ENCODE measurements around the gene VSNL1. TPM values are rescaled to one million over a fixed set of nuclear protein-coding genes. Genes with fewer than 3 reads are reported as not detected.
A peak's percentile ranks its signal among the peaks of the same experiment; 100 is the strongest.

The VSNL1 gene
- total RNA-seq = 10.4 TPM
- long read RNA-seq, transcript VSNL1-201 (4 exons, 1,892 nt) = major isoform, 26 of 28 reads
- long read RNA-seq, partial matches to known transcripts = 1 of 28 reads
- long read RNA-seq, other reads (novel, unspliced or antisense) = 1 of 28 reads

- ATAC-seq (ENCODE audit: poor library complexity) = peak; percentile 85
- peak; percentile 79 for DNase-seq
- intact Hi-C loops (cut with DNase I) = no loop called here
Observed at GRCh38 chr2:17540093-17540812, at the start of gene VSNL1. Gene VSNL1, plus strand, starts transcription at chr2:17540696. Its CDS starts 51,379 bp downstream, at chr2:17592075.

DNA sequence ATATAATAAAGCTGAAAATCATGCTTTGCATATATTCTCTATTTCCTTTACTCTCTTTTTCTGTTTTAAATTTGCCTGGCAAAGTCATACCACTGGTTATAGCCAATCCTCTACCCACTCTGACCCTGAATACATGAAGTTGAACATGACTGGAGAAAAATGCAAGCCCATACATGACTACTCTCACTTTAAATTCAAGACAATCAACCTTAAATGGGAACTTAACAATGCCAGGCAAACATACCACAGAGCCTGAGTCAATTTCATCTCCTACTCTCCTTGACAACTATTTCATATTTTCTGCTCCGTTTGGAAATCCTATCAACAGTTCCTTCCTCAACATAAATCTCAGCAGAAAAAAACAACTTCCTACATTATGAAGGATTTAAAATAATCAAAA is 44.9 kb upstream of the VSNL1 start:
- DNase-seq (no peak), ATAC-seq (ENCODE audit: poor library complexity) (no peak)
- intact Hi-C loops (cut with DNase I) = no loop called here

DNA sequence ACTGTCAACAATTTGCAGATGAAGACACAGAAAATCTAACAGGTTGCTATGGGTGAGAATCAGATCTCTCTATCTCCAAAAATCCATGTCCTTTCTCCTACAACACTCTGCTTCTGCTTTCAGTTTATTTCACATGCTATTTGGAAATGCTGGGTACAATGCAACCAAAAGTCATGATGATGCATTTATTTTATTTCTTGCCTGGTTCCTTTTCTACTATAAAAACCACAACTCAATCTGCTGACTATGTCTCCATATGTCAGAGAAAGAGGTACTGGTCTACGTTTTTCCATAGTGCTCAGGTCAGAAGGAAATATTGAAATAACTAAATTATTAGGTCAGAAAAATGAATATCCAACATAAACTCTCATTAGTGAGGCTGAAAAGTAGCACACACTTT is 42.8 kb upstream of the VSNL1 start:
- DNase-seq (no peak), ATAC-seq (ENCODE audit: poor library complexity) (no peak)
- intact Hi-C loops (cut with DNase I) = no loop called here

- intact Hi-C loops (cut with DNase I) = no loop called here
- no peak for ATAC-seq (ENCODE audit: poor library complexity)
Observed at GRCh38 chr2:17506736-17507616, 33.5 kb upstream of the VSNL1 start.

DNA sequence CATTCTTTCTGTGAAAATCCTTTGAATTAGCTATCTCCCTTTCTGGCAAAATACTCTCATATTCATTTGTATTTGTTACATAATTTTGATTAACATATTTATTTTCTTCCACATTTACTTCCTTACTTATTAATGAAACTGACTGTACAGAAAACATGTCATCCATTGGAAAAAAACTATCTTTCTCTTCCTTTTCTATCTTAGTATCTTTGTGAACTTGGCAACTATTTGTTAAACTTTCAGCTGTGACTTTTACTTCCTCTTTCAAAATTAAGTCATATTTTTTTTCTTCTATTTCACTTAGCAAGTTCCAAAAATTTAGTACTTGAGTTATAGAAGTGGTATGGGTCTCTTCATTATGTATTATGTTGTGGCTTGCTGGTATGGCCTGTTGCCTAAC is 24.8 kb upstream of the VSNL1 start:
- DNase-seq = no peak
- intact Hi-C loops (cut with DNase I) = no loop called here
- ATAC-seq (ENCODE audit: poor library complexity) = no peak

More at GRCh38 chr2:17506736-17507616, 33.5 kb upstream of the VSNL1 start:
- DNase-seq = no peak

- DNase-seq = no peak
- intact Hi-C loops (cut with DNase I) = no loop called here
- peak; percentile 57 for ATAC-seq (ENCODE audit: poor library complexity)
Observed at GRCh38 chr2:17517481-17518211, 22.9 kb upstream of the VSNL1 start.

- DNase-seq (peak; percentile 90), ATAC-seq (ENCODE audit: poor library complexity) (peak; percentile 99)
- intact Hi-C loops (cut with DNase I) = no loop called here
Observed at GRCh38 chr2:17518212-17519154, 22.0 kb upstream of the VSNL1 start, which contains the start of gene RAD51AP2. Gene RAD51AP2, minus strand, starts transcription at chr2:17518440. Its CDS starts 25 bp downstream, at chr2:17518415.

DNA sequence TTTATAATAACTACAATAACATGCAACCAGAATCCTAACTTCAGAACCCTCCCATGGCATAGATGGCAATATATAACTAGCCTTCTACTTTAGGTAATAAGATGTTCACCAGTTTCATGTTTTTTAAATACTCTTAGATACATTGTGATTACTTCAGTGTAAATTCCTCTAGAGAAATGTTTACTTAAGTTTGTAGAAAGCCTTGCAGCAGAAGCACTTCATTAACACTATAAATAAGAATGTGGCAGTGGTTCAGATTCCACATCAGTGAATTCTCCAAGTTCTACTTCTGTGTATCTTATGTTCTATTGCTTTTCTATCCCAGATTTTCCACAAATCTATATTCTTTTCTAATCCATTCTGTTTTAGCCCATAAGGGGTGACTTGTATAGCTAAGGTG is 21.0 kb upstream of the VSNL1 start:
- ATAC-seq (ENCODE audit: poor library complexity) = no peak
- intact Hi-C loops (cut with DNase I) = no loop called here
- no peak for DNase-seq

DNA sequence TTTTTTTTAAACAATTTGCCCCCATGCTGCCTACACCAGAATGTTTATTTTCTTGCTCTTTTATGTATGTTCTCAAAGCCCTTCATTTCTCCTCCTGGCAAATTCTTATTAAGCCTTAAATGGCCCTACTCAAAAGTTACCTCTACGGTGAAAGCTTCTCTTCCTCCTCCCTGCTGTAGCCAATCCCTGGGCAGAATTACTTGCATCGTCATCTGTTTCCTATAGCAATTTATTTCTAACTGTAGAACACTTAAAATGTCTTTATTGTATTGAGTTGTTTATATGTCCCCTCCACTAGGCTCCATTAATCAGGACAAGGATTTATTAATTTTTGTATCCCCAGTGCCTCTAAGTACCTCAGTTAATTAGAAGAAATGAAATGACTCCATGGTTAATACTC is 19.7 kb upstream of the VSNL1 start:
- intact Hi-C loops (cut with DNase I) = no loop called here
- no peak for ATAC-seq (ENCODE audit: poor library complexity)
- no peak for DNase-seq

- intact Hi-C loops (cut with DNase I) = no loop called here
- DNase-seq (no peak), ATAC-seq (ENCODE audit: poor library complexity) (no peak)
Observed at GRCh38 chr2:17521621-17522020, 18.9 kb upstream of the VSNL1 start.

GRCh38 chr2:17522303-17522702 is 18.2 kb upstream of the VSNL1 start:
- ATAC-seq (ENCODE audit: poor library complexity) (no peak), DNase-seq (no peak)
- intact Hi-C loops (cut with DNase I) = no loop called here

- no peak for ATAC-seq (ENCODE audit: poor library complexity)
- intact Hi-C loops (cut with DNase I) = no loop called here
- DNase-seq = no peak
Observed at GRCh38 chr2:17529771-17530170, 10.7 kb upstream of the VSNL1 start.

DNA sequence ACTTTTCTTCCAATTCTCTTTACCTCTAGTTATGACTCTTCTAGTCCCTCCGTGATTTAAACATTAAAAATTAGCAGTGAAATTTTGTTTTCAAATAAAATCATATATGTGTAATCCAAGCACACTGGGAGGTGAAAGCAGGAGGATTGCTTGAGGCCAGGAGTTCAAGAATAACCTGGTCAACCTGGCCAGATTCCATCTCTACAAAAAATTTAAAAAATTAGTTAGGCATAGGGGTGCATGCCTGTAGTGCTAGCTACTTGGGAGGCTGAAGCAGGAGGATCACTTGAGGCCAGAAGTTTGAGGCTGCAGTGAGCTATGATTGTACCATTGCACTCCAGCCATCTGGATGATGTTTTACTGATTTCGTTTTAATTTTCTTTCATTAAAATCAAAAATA is 7.0 kb upstream of the VSNL1 start:
- DNase-seq (no peak), ATAC-seq (ENCODE audit: poor library complexity) (no peak)
- intact Hi-C loops (cut with DNase I) = no loop called here

DNA sequence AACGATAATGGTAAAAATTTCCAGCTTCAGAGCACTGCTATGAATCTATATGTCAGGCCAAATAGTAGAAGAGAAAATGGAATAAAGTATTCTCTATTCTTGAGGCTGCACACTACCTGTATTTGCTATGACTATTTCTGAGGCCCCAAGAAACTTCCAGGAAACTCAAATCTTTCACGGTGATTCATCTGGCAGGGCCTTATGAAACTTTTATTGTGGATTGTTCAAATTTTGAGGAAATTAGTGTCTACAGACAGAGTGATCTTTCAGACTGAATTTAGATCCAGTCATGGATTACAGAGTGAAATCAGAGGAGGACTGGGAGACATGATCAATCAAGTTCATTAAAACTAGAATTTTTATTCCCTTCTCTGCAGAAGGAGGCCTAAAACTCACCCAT is 4.1 kb upstream of the VSNL1 start:
- intact Hi-C loops (cut with DNase I) = no loop called here
- DNase-seq = no peak
- ATAC-seq (ENCODE audit: poor library complexity) = no peak

GRCh38 chr2:17538022-17538843 is 2.3 kb upstream of the VSNL1 start:
- DNase-seq (no peak), ATAC-seq (ENCODE audit: poor library complexity) (peak; percentile 14)
- intact Hi-C loops (cut with DNase I) = no loop called here

DNA sequence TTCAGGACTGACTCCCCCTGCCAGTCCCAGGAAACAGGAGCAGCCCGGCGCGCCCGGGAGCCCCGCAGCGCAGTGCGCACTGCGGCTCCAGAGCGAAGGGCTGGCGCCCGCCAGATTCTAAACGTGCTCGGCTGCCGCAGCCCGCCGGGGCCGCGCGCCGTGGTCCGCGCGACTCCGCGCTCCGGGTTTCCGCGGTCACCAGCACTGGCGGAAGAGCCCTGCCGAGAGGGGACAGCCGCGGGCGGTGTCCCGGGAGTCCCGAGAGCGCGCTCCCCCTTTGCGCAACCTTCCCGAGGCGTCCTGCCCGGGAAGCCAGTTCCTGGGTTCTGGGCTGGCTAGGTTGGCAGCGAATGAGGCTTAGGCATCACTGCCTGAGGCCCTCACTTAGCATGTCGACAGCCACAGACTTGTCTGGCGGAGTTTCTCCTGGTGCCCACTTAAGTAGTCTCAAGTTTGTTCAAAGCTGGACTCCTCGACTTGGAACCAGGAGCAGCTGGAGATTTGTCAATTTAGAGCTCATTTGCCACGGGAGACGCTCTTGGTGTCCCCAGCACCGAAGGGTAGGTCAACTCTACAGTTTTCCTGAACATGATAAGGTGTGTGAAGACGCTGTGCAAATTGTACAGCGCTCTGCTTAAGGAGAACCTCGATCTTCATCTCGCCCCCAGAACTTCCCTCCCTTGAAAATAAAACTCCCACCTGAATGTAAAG is 1.5 kb upstream of the VSNL1 start:
- DNase-seq = peak; percentile 79
- peak; percentile 89 for ATAC-seq (ENCODE audit: poor library complexity)
- intact Hi-C loops (cut with DNase I) = no loop called here

Measured in Right ventricle myocardium superior (tissue), 1 donor.